Nephron progenitor cell (in vitro differentiated cells): ENCODE results near the gene LMF1.

ENCODE experiments used
- DNase-seq: peaks from one replicate; pipeline ENCODE4 v3.0.0; 2021
- H3K27ac Mint-ChIP-seq: 2 replicates; pipeline ENCODE4 v1.8.0; 2021; ENCODE audit warnings: mild to moderate bottlenecking, moderate library complexity, mixed read lengths
- H3K27me3 Mint-ChIP-seq: 2 replicates; pipeline ENCODE4 v1.8.0; 2021; ENCODE audit warnings: mild to moderate bottlenecking, low read depth, mixed read lengths; ENCODE audit not compliant: poor library complexity
- H3K36me3 Mint-ChIP-seq: 2 replicates; pipeline ENCODE4 v1.8.0; 2021; ENCODE audit warnings: low read depth, mixed read lengths
- H3K4me1 Mint-ChIP-seq: 2 replicates; pipeline ENCODE4 v1.8.0; 2021; ENCODE audit warnings: mixed read lengths
- H3K4me3 Mint-ChIP-seq: 2 replicates; pipeline ENCODE4 v1.8.0; 2021; ENCODE audit warnings: mild to moderate bottlenecking, moderate library complexity, mixed read lengths
- H3K9me3 Mint-ChIP-seq: 2 replicates; pipeline ENCODE4 v1.8.0; 2021; ENCODE audit warnings: mild to moderate bottlenecking, moderate library complexity, mixed read lengths
- TF ChIP-seq, protein P1 (sequence below): fragments of 200-600 bp; sonication (generic); IDR thresholded peaks from 2 replicates; pipeline ENCODE4 v1.5.0; 2021; ENCODE audit warnings: antibody characterized with exemption

The LMF1 gene

DNA sequence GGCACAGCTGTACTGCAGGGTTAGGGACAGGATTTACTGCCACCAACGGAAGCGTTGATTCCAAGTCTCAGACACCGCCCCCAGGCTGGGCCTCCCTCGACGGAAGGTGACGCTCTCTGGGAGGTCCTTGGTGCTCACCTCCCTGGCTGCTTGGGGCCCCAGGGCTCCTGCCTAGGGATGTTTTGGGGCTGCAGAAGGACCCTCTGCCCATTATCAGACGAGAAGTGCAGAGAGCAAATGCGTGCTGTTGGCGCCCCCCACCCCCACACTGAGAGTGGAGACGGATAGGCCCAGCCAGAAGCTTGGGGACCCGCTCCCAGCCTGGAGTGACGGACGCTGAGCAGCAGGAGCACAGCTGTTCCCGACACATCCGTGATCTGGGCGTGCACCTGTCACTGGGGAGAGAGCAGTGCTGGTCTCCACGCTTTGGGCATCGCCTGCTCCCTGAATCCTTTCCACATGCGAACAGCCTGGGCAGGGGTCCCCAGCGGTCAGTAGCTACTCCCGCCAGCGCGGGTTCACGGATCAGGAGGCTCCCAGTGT, 5.7 kb upstream of the LMF1 start:
- TF ChIP-seq, protein P1, sequence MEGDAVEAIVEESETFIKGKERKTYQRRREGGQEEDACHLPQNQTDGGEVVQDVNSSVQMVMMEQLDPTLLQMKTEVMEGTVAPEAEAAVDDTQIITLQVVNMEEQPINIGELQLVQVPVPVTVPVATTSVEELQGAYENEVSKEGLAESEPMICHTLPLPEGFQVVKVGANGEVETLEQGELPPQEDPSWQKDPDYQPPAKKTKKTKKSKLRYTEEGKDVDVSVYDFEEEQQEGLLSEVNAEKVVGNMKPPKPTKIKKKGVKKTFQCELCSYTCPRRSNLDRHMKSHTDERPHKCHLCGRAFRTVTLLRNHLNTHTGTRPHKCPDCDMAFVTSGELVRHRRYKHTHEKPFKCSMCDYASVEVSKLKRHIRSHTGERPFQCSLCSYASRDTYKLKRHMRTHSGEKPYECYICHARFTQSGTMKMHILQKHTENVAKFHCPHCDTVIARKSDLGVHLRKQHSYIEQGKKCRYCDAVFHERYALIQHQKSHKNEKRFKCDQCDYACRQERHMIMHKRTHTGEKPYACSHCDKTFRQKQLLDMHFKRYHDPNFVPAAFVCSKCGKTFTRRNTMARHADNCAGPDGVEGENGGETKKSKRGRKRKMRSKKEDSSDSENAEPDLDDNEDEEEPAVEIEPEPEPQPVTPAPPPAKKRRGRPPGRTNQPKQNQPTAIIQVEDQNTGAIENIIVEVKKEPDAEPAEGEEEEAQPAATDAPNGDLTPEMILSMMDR: no peak
- no peak for DNase-seq
- Mint-ChIP-seq H3K9me3 (no peaks in the 10 kb centered on the region), H3K36me3 (no peaks in the 10 kb centered on the region), H3K27me3 (peaks cover 17% of the 10 kb centered on the region), H3K4me3 (no peak overlapping the region), H3K27ac (peak overlapping the region; percentile 23), H3K4me1 (peaks cover 53% of the 10 kb centered on the region)

GRCh38 chr16:975291-975690, 4.5 kb upstream of the LMF1 start:
- Mint-ChIP-seq H3K36me3 (no peaks in the 10 kb centered on the region), H3K27me3 (peaks cover 16% of the 10 kb centered on the region), H3K9me3 (no peaks in the 10 kb centered on the region), H3K27ac (no peak overlapping the region), H3K4me3 (no peak overlapping the region), H3K4me1 (peaks cover 56% of the 10 kb centered on the region)
- no peak for DNase-seq
- TF ChIP-seq, protein P1: no peak

- Mint-ChIP-seq H3K4me1 (peaks cover 57% of the 10 kb centered on the region), H3K27ac (no peak overlapping the region), H3K27me3 (peaks cover 12% of the 10 kb centered on the region), H3K4me3 (no peak overlapping the region), H3K36me3 (no peaks in the 10 kb centered on the region), H3K9me3 (no peaks in the 10 kb centered on the region)
- TF ChIP-seq, protein P1: no peak
- no peak for DNase-seq
These were observed 4.0 kb upstream of the LMF1 start for GRCh38 chr16:974611-975261.

- Mint-ChIP-seq H3K4me1 (peaks cover 63% of the 10 kb centered on the region), H3K27ac (no peak overlapping the region), H3K4me3 (no peak overlapping the region), H3K9me3 (no peaks in the 10 kb centered on the region), H3K36me3 (no peaks in the 10 kb centered on the region), H3K27me3 (peaks cover 12% of the 10 kb centered on the region)
- DNase-seq: no peak
- TF ChIP-seq, protein P1: no peak
These were observed 3.3 kb upstream of the LMF1 start for GRCh38 chr16:974001-974601.

GRCh38 chr16:973366-973765, 2.6 kb upstream of the LMF1 start:
- Mint-ChIP-seq H3K27ac (no peak overlapping the region), H3K4me1 (peaks cover 63% of the 10 kb centered on the region), H3K9me3 (no peaks in the 10 kb centered on the region), H3K27me3 (peaks cover 12% of the 10 kb centered on the region), H3K4me3 (peak overlapping the region; percentile 14), H3K36me3 (peaks cover 5% of the 10 kb centered on the region)
- TF ChIP-seq, protein P1: no peak
- no peak for DNase-seq
